Upper lobe of right lung (tissue), 1 donor: Measurements from ENCODE around the gene CCDC136. TPM values are rescaled to one million over a fixed set of nuclear protein-coding genes. Genes with fewer than 3 reads are reported as not detected.

ENCODE experiments used
- ATAC-seq: fragments of 200-7000 bp; cut with Tn5 transposase; one replicate; pipeline ENCODE4 v1.9.1; 2020; ENCODE audit warnings: mild to moderate bottlenecking, moderate library complexity
- DNase-seq: peaks from one replicate; pipeline ENCODE4 v3.0.0-alpha.2; 2020
- H3K27ac ChIP-seq: fragments of 200-600 bp; one replicate; pipeline ENCODE4 v1.8.0; 2022
- H3K27me3 ChIP-seq: fragments of 200-600 bp; one replicate; pipeline ENCODE4 v1.8.0; 2022; ENCODE audit warnings: mild to moderate bottlenecking
- H3K36me3 ChIP-seq: fragments of 200-600 bp; one replicate; pipeline ENCODE4 v1.8.0; 2022
- H3K4me1 ChIP-seq: fragments of 200-600 bp; one replicate; pipeline ENCODE4 v1.8.0; 2022
- H3K4me3 ChIP-seq: fragments of 200-600 bp; one replicate; pipeline ENCODE4 v1.8.0; 2022; ENCODE audit warnings: mild to moderate bottlenecking
- H3K9me3 ChIP-seq: fragments of 200-600 bp; one replicate; pipeline ENCODE4 v1.8.0; 2022
- CTCF ChIP-seq: fragments of 200-600 bp; IDR thresholded peaks from one replicate; pipeline ENCODE4 v1.8.0; 2022; ENCODE audit warnings: antibody characterized with exemption
- intact Hi-C: fragments of 100-400 bp; cut with DNase I; formaldehyde crosslinking; loops from one replicate; pipeline ENCODE4 v1.11.0; 2022
- total RNA-seq: library from RNA; stranded (reverse); fragmentation: NEBNext Ultra II Directional; extraction: Animal tissue kit (Norgen Biotek cat#: 25700); gene quantifications from one replicate; pipeline ENCODE4 v1.2.1, GENCODE V29; 2021
- donor health status: DM: no; HTN: yes; CAD: no; lungs with severe emphysema.

Gene CCDC136
- total RNA-seq, 1 donor from 2014 or later: 3.1 TPM

- peaks cover 48% of the 10 kb centered on the region for H3K36me3 ChIP-seq
- intact Hi-C loops: no loop called here
- ATAC-seq (no peak), DNase-seq (no peak)
- H3K4me1 ChIP-seq: no peaks in the 10 kb centered on the region
- H3K27ac ChIP-seq: no peak overlapping the region
- no peak for TF ChIP-seq CTCF
- H3K27me3 ChIP-seq: no peaks in the 10 kb centered on the region
- H3K4me3 ChIP-seq: no peak overlapping the region
- no peaks in the 10 kb centered on the region for H3K9me3 ChIP-seq
These were observed 18.2 kb upstream of the CCDC136 start for GRCh38 chr7:128773604-128774003.

- H3K4me3 ChIP-seq: no peak overlapping the region
- H3K36me3 ChIP-seq: peaks cover 44% of the 10 kb centered on the region
- H3K27me3 ChIP-seq: no peaks in the 10 kb centered on the region
- H3K27ac ChIP-seq: no peak overlapping the region
- no peak for TF ChIP-seq CTCF
- H3K9me3 ChIP-seq: no peaks in the 10 kb centered on the region
- intact Hi-C loops: no loop called here
- ATAC-seq (no peak), DNase-seq (no peak)
- H3K4me1 ChIP-seq: no peaks in the 10 kb centered on the region
These were observed 17.6 kb upstream of the CCDC136 start for GRCh38 chr7:128774029-128774689.

GRCh38 chr7:128774921-128775320 lies 16.8 kb upstream of the CCDC136 start:
- no peak for DNase-seq

GRCh38 chr7:128775744-128776474 lies 15.9 kb upstream of the CCDC136 start, which contains the start of gene OPN1SW:
TSS of gene OPN1SW (minus strand) at chr7:128775794. CDS start at chr7:128775781, 13 bp downstream.
- intact Hi-C loops: no loop called here
- no peak for TF ChIP-seq CTCF
- no peak within 1 kb of the TSS for H3K4me3 ChIP-seq
- H3K36me3 ChIP-seq: peaks cover 28% of the 10 kb centered on the region
- H3K9me3 ChIP-seq: no peaks in the 10 kb centered on the region
- no peak for ATAC-seq
- no peaks in the 10 kb centered on the region for H3K27me3 ChIP-seq
- no peaks in the 10 kb centered on the region for H3K4me1 ChIP-seq
- DNase-seq: no peak
- no peak within 1 kb of the TSS for H3K27ac ChIP-seq

More at GRCh38 chr7:128774921-128775320, 16.8 kb upstream of the CCDC136 start:
- Histone ChIP-seq H3K27me3 (no peaks in the 10 kb centered on the region), H3K36me3 (peaks cover 36% of the 10 kb centered on the region), H3K27ac (no peak overlapping the region), H3K4me3 (no peak overlapping the region), H3K4me1 (no peaks in the 10 kb centered on the region), H3K9me3 (no peaks in the 10 kb centered on the region)
- no peak for TF ChIP-seq CTCF
- ATAC-seq: no peak
- intact Hi-C loops: no loop called here

GRCh38 chr7:128777156-128778123 lies 14.3 kb upstream of the CCDC136 start:
- no peaks in the 10 kb centered on the region for H3K4me1 ChIP-seq
- no peak for ATAC-seq
- no peak overlapping the region for H3K27ac ChIP-seq
- H3K4me3 ChIP-seq: no peak overlapping the region
- peaks cover 14% of the 10 kb centered on the region for H3K36me3 ChIP-seq
- TF ChIP-seq CTCF: no peak
- no peaks in the 10 kb centered on the region for H3K9me3 ChIP-seq
- H3K27me3 ChIP-seq: no peaks in the 10 kb centered on the region
- DNase-seq: no peak
- intact Hi-C loops: no loop called here
